HL-60 (cell line): ENCODE results near the gene PKP3.

ENCODE experiments used
- DNase-seq, 2 experiments: peaks; one replicate each; pipeline ENCODE4 v3.0.0-alpha.2; 2010 to 2020; ENCODE audit warnings: low read depth in 1 of 2, low spot score in 1 of 2
- H3K27ac ChIP-seq: fragments of 250-450 bp; sonication (Bioruptor Pico); replicated peaks from 2 replicates; pipeline ENCODE4 v1.5.1; 2020; ENCODE audit warnings: mild to moderate bottlenecking, moderate library complexity
- H3K27me3 ChIP-seq: fragments of 250-450 bp; sonication (Bioruptor Pico); 2 replicates; pipeline ENCODE4 v1.5.1; 2021; ENCODE audit warnings: mild to moderate bottlenecking, moderate library complexity; ENCODE audit not compliant: insufficient read depth, poor library complexity, severe bottlenecking
- H3K4me3 ChIP-seq: replicated peaks from 2 replicates; pipeline ENCODE4 v1.5.1; 2011; ENCODE audit warnings: mild to moderate bottlenecking, control low read depth, low read length; ENCODE audit not compliant: insufficient read depth
- GABPA ChIP-seq: IDR thresholded peaks from 2 replicates; pipeline ENCODE4 v1.6.1; 2012; ENCODE audit warnings: low read depth
- POLR2AphosphoS5 ChIP-seq: IDR thresholded peaks from 2 replicates; pipeline ENCODE4 v1.6.1; 2012; ENCODE audit warnings: low read depth
- REST ChIP-seq: IDR thresholded peaks from 2 replicates; pipeline ENCODE4 v1.6.1; 2012; ENCODE audit warnings: low read depth; ENCODE audit not compliant: insufficient replicate concordance
- SPI1 ChIP-seq: IDR thresholded peaks from 2 replicates; pipeline ENCODE4 v1.6.1; 2012; ENCODE audit warnings: low read depth, mild to moderate bottlenecking, borderline replicate concordance
- TF ChIP-seq, protein P1 (sequence below): IDR thresholded peaks from one replicate; pipeline ENCODE4 v1.5.1; 2011; ENCODE audit warnings: low read length, control low read depth, inconsistent platforms; ENCODE audit not compliant: insufficient read depth

PKP3 gene

DNA sequence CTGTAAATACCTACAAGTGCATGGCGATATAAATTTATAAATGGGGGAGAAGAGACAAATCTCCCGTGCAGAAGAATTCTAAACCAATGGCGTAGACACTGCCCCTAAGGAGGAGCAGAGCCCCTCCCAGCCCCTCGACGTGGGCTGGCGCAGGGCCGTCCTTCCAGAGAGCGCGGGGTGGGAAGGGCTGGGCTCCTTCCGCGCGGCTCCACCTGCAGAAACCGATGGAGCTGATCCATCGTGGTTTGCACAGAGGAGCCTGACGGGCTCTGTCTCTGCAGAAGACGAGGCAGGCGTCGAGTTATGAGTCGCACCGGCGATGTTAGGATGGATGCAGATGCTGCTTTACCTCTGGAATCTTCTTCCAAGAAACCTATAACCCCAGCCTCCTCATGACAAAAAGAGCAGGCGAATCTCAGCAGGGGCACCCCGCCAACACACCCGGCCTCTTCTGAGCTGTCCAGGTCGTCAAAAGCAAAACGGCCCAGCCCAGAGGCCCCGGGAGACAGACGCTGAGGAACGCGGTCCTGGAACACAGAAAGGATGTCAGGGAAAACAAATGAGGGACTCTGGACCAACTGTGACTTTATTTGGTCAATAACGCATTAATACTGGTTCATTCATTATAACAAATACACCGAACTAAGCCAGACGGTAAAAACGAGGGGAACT lies 35.7 kb upstream of the PKP3 start:
- Histone ChIP-seq H3K27me3 (no peaks in the 10 kb centered on the region), H3K4me3 (no peak overlapping the region), H3K27ac (no peak overlapping the region)
- TF ChIP-seq REST: no peak
- no peak for TF ChIP-seq SPI1
- no peak for TF ChIP-seq POLR2AphosphoS5
- no peak for TF ChIP-seq GABPA
- TF ChIP-seq, protein P1, sequence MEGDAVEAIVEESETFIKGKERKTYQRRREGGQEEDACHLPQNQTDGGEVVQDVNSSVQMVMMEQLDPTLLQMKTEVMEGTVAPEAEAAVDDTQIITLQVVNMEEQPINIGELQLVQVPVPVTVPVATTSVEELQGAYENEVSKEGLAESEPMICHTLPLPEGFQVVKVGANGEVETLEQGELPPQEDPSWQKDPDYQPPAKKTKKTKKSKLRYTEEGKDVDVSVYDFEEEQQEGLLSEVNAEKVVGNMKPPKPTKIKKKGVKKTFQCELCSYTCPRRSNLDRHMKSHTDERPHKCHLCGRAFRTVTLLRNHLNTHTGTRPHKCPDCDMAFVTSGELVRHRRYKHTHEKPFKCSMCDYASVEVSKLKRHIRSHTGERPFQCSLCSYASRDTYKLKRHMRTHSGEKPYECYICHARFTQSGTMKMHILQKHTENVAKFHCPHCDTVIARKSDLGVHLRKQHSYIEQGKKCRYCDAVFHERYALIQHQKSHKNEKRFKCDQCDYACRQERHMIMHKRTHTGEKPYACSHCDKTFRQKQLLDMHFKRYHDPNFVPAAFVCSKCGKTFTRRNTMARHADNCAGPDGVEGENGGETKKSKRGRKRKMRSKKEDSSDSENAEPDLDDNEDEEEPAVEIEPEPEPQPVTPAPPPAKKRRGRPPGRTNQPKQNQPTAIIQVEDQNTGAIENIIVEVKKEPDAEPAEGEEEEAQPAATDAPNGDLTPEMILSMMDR: no peak
- DNase-seq: no peak

- H3K4me3 ChIP-seq: no peak overlapping the region
- no peak for DNase-seq
- no peak overlapping the region for H3K27ac ChIP-seq
- H3K27me3 ChIP-seq: no peaks in the 10 kb centered on the region
- TF ChIP-seq REST: no peak
Observed at GRCh38 chr11:359181-359714, 34.8 kb upstream of the PKP3 start.

DNA sequence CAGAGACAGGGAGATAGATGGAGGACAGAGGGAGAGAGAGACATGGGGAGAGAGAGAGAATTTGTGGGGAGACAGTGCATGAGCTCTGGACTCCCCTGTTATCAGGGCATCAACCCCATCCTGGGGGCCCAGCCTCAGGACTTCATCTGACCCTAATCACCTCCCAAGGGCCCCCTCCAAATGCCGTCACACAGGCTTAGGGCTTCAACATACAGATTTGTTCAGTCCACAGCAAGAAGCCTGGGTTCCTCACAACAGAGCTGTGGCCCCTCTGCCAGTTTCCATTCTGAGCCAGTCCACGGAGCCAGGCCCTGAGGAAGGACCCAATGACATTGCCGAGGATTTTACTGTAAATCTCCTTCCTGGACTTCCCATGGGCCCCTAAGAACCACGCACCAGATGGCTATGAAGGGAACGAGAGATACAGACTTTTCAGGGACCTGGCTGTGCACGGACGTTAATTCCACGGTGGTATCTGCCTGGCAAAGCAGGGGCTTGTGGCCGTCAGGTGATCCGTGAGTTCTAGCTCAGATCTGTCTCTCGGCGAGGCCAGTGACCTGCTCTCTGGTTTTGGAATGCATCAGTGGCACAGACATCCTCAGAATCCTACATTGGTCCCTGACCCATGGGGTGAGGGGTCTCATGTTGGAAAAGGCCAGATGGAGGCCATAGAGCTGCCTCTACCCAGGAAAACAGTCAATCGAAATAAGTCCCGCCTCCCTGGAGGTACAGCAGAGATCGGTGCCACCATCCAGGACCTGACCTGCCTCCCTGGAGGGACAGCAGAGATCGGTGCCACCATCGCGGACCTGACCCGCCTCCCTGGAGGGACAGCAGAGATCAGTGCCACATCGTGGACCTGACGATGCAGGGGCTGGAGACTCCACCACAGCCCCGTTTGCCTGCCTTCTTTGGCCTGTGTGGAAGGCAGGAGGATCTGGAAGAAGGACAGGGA lies 33.4 kb upstream of the PKP3 start:
- no peak for DNase-seq
- H3K27ac ChIP-seq: no peak overlapping the region
- no peak for TF ChIP-seq REST
- no peak for TF ChIP-seq GABPA
- no peak for TF ChIP-seq POLR2AphosphoS5
- no peak for TF ChIP-seq SPI1
- TF ChIP-seq, protein P1: no peak
- no peaks in the 10 kb centered on the region for H3K27me3 ChIP-seq
- no peak overlapping the region for H3K4me3 ChIP-seq
